Ovary (tissue), 9 donors: ENCODE results near the gene FOXK2. TPM values are rescaled to one million over a fixed set of nuclear protein-coding genes. Genes with fewer than 3 reads are reported as not detected.

Experiments
- DNase-seq, 5 donors: peaks; one replicate each; pipeline ENCODE4 v3.0.0-alpha.2; 2019 to 2020
- H3K27ac ChIP-seq, 2 donors: fragments of 200-600 bp; one replicate each; pipeline versions ENCODE4 v1.5.1 to v1.8.0; 2019 to 2022
- H3K27me3 ChIP-seq: fragments of 200-600 bp; one replicate; pipeline ENCODE4 v1.8.0; 2022
- H3K36me3 ChIP-seq: fragments of 200-600 bp; sonication (generic); one replicate; pipeline ENCODE4 v1.5.1; 2019
- H3K4me1 ChIP-seq: one replicate; pipeline ENCODE4 v1.8.1; 2013; ENCODE audit warnings: mild to moderate bottlenecking, moderate library complexity; ENCODE audit not compliant: insufficient read depth
- H3K4me3 ChIP-seq: fragments of 200-600 bp; sonication (generic); one replicate; pipeline ENCODE4 v1.5.1; 2017
- H3K9me3 ChIP-seq, 2 donors: fragments of 200-600 bp in 1 of 2; sonication (generic) in 1 of 2; one replicate each; pipeline versions ENCODE4 v1.5.1 to v1.8.1; 2013 to 2019; ENCODE audit warnings: mild to moderate bottlenecking in 1 of 2, moderate library complexity in 1 of 2
- CTCF ChIP-seq, 3 donors: fragments of 450-650 bp in 2 of 3; fragments of 200-600 bp in 1 of 3; IDR thresholded peaks; one replicate each; pipeline versions ENCODE4 v1.5.1 to v1.8.0; 2016 to 2022; ENCODE audit warnings: antibody characterized with exemption in 3 of 3, mild to moderate bottlenecking in 1 of 3
- EP300 ChIP-seq: sonication (generic); formaldehyde crosslinking; IDR thresholded peaks from one replicate; pipeline ENCODE4 v1.6.1; 2017; ENCODE audit warnings: antibody characterized with exemption
- POLR2A ChIP-seq: fragments of 450-650 bp; IDR thresholded peaks from one replicate; pipeline ENCODE4 v1.6.1; 2017; ENCODE audit warnings: antibody characterized with exemption, mild to moderate bottlenecking, moderate library complexity
- WGBS, 3 donors: extraction: QIAGEN DNeasy Blood & Tissue Kit in 1 of 3; methylation state at CpG; one replicate each; pipeline versions ENCODE4 v1.1.5 to v1.1.7; 2013 to 2017; 5-methylcytosine and 5-hydroxymethylcytosine counted together
- intact Hi-C, 4 donors: fragments of 100-400 bp; cut with DNase I; formaldehyde crosslinking; loops; one replicate each; pipeline versions ENCODE4 v1.11.0 to v1.15.1; 2022 to 2023
- polyA plus RNA-seq, 2 donors: library from polyadenylated mRNA; stranded (reverse); fragments of 200-250 nt in 1 of 2; fragments of 350-450 nt in 1 of 2; fragmentation: Illumina TruSeq in 1 of 2; extraction: RNeasy Lipid Tissue Mini Kit (QIAGEN cat#74804) in 1 of 2; gene quantifications; one replicate each; pipeline ENCODE4 v1.2.3, GENCODE V29; 2013 to 2014
- total RNA-seq, 7 donors: library from RNA; depleted of rRNA in 2 of 7; stranded (reverse); fragments of >200 nt in 2 of 7; fragmentation: NEBNext Ultra II Directional in 3 of 7; extraction: Animal tissue kit (Norgen Biotek cat#: 25700) in 3 of 7; gene quantifications; one replicate each; pipeline versions ENCODE4 v1.1.0 to v1.2.4, GENCODE V29; 2016 to 2023
- donor health status: DM: no; HTN: no; CAD: no; lungs with moderate emphysema.
- donor health status: DM: no; HTN: no; CAD: no.
- donor health status: Bipolar disorder and iron deficiency.
- donor health status: DM: yes; HTN: yes; CAD: no.
- donor health status: DM: no; HTN: no; CAD: no.
- donor health status: DM: yes; HTN: yes; CAD: no.

FOXK2 gene
- total and polyA plus RNA-seq, 9 donors, result 19.1 to 67.6 (median 43.0) TPM

- TF ChIP-seq CTCF (IDR thresholded peaks at IDR 0.05) (no peak), POLR2A (no peak), EP300 (no peak)
- no peak overlapping the region for H3K4me3 ChIP-seq
- H3K9me3 ChIP-seq, result no peaks in the 10 kb centered on the region
- 83 to 93% (median 86%) methylated on average over 8 of the region's 8 CpGs for WGBS, 3 donors
- H3K27me3 ChIP-seq, result no peaks in the 10 kb centered on the region
- no peaks in the 10 kb centered on the region for H3K4me1 ChIP-seq
- no peak overlapping the region for H3K27ac ChIP-seq
- DNase-seq, result no peak
- intact Hi-C loops, result no loop called here
- H3K36me3 ChIP-seq, result no peaks in the 10 kb centered on the region
Measured at GRCh38 chr17:82477934-82478333, 41.6 kb upstream of the FOXK2 start.

GRCh38 chr17:82479602-82480001, 39.9 kb upstream of the FOXK2 start:
- Histone ChIP-seq H3K4me1 (no peaks in the 10 kb centered on the region), H3K27ac (no peak overlapping the region), H3K27me3 (no peaks in the 10 kb centered on the region), H3K36me3 (no peaks in the 10 kb centered on the region), H3K4me3 (no peak overlapping the region), H3K9me3 (no peaks in the 10 kb centered on the region)
- DNase-seq, result no peak
- intact Hi-C loops, result no loop called here
- 76 to 77% (median 77%) methylated on average over 5 of the region's 5 CpGs for WGBS, 3 donors
- TF ChIP-seq EP300 (no peak), POLR2A (no peak), CTCF (IDR thresholded peaks at IDR 0.05) (no peak)

GRCh38 chr17:82480318-82480717, 39.2 kb upstream of the FOXK2 start:
- no peak for DNase-seq
- intact Hi-C loops, result no loop called here

GRCh38 chr17:82483204-82483660, 36.3 kb upstream of the FOXK2 start:
- intact Hi-C loops, result no loop called here
- 20 to 68% (median 42%) methylated on average over 6 of the region's 6 CpGs for WGBS, 3 donors
- TF ChIP-seq EP300 (no peak), POLR2A (no peak), CTCF (IDR thresholded peaks at IDR 0.05) (no peak)
- Histone ChIP-seq H3K9me3 (no peaks in the 10 kb centered on the region), H3K27ac (peak overlapping the region in 1 of 2 donors; percentile 41), H3K4me1 (no peaks in the 10 kb centered on the region), H3K36me3 (no peaks in the 10 kb centered on the region), H3K4me3 (no peak overlapping the region), H3K27me3 (no peaks in the 10 kb centered on the region)
- no peak for DNase-seq

More at GRCh38 chr17:82480318-82480717, 39.2 kb upstream of the FOXK2 start:
- Histone ChIP-seq H3K27ac (no peak overlapping the region), H3K9me3 (no peaks in the 10 kb centered on the region), H3K27me3 (no peaks in the 10 kb centered on the region), H3K4me3 (no peak overlapping the region), H3K4me1 (no peaks in the 10 kb centered on the region), H3K36me3 (no peaks in the 10 kb centered on the region)
- no peak for TF ChIP-seq POLR2A
- TF ChIP-seq CTCF (IDR thresholded peaks at IDR 0.05), result no peak
- no peak for TF ChIP-seq EP300
- 90% methylated on average over 9 of the region's 9 CpGs for WGBS, 3 donors
